Measurements from ENCODE around the gene MED13L. TPM values are rescaled to one million over a fixed set of nuclear protein-coding genes. Genes with fewer than 3 reads are reported as not detected.
"Not testable (repeated sequence)": the region's sequence is repeated elsewhere in the genome, so short reads cannot be mapped to it uniquely, and the experiment has no call there.

MED13L gene
- polyA plus RNA-seq, 2 donors: 15.0 to 16.8 TPM

DNA sequence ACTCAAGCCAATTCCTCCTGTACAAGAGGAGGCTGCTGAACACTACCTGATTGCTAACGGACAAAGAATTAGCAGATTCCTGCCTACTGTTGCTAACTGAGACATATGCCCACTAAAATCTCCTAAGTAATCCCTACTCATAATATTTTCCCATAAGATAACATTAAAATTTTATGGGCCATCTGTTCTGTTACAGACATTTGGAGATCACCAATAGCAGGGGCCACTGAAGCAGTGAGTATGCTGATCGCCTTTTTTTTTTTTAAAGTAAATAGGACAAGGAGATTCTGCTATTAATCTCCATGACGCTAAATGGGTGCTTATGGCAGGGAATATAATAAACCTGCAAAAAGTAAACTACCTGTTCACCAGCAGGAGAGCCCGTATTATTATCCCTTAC lies 292.9 kb downstream of the MED13L start:
- no peak overlapping the region for H3K4me3 ChIP-seq (ENCODE audit: low read depth in 1 of 2, low read length in 2 of 2)
- 90 to 95% methylated on average over 4 of the region's 4 CpGs for WGBS, 2 donors
- H3K27me3 ChIP-seq (ENCODE audit: control insufficient read depth in 1 of 2, insufficient read depth in 2 of 2, low read length in 2 of 2): no peaks in the 10 kb centered on the region
- peaks cover 6 to 24% of the 10 kb centered on the region in 2 donors for H3K36me3 ChIP-seq (ENCODE audit: control insufficient read depth in 2 of 2, insufficient read depth in 2 of 2, low read length in 1 of 2)
- no peaks in the 10 kb centered on the region for H3K4me1 ChIP-seq (ENCODE audit: control insufficient read depth in 2 of 2, insufficient read depth in 2 of 2, low read length in 1 of 2)
- H3K27ac ChIP-seq (ENCODE audit: low read depth in 2 of 2, low read length in 1 of 2): no peak overlapping the region
- H3K9me3 ChIP-seq (ENCODE audit: control insufficient read depth in 2 of 2, insufficient read depth in 1 of 2, low read depth in 1 of 2, low read length in 1 of 2): no peaks in the 10 kb centered on the region

DNA sequence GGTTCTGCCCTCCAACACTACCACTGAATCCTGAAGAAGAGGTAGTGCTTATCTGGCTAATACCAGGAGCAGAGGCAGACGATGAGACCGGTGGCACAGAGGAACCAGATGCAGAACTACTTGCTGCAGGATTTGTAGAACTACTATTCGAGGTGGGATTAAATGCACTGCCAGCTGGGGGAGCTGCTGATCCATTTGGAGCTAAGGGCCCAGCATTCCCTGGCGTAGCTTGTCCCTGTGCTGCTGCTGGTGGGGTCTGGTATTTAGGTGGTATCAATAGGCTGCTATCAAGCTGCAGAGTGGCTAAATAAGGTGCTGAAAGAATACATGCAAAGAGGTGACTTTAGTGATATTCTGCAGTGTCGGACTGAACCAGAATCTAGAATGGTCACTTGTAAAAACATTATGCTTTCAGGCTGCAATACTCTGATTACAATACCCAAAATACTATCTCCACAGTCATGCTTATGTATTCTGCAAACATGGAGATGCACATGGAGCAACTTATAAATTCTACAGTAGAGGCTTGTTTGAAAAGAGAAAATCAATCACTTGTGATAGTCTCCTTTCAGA lies 294.2 kb downstream of the MED13L start:
- H3K36me3 ChIP-seq (ENCODE audit: control insufficient read depth in 2 of 2, insufficient read depth in 2 of 2, low read length in 1 of 2): peaks cover 6 to 22% of the 10 kb centered on the region in 2 donors

DNA sequence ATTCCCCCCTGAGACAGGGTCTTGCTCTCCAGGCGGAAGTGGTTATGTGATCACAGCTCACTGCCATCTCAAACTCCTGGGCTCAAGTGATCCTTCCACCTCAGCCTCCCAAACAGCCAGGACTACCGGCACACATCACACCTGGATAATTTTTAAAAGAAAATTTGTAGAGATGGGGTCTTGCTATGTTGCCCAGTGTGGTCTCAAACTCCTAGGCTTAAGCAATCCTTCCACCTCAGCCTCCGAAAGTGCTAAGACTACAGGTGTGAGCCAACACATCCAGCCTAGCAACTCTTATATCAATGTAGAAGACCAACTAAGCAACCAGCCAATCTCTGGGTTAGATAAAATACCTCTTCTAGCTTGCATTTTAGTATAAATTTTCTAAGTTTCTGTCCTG lies 297.2 kb downstream of the MED13L start:
- Histone ChIP-seq H3K27me3 (ENCODE audit: control insufficient read depth in 1 of 2, insufficient read depth in 2 of 2, low read length in 2 of 2) (no peaks in the 10 kb centered on the region), H3K9me3 (ENCODE audit: control insufficient read depth in 2 of 2, insufficient read depth in 1 of 2, low read depth in 1 of 2, low read length in 1 of 2) (no peaks in the 10 kb centered on the region), H3K4me3 (ENCODE audit: low read depth in 1 of 2, low read length in 2 of 2) (no peak overlapping the region), H3K4me1 (ENCODE audit: control insufficient read depth in 2 of 2, insufficient read depth in 2 of 2, low read length in 1 of 2) (no peaks in the 10 kb centered on the region), H3K27ac (ENCODE audit: low read depth in 2 of 2, low read length in 1 of 2) (no peak overlapping the region), H3K36me3 (ENCODE audit: control insufficient read depth in 2 of 2, insufficient read depth in 2 of 2, low read length in 1 of 2) (peaks cover 6 to 17% of the 10 kb centered on the region in 2 donors)
- WGBS, 2 donors: 92 to 97% methylated on average over 3 of the region's 3 CpGs

More for the DNA sequence above, 294.2 kb downstream of the MED13L start:
- Histone ChIP-seq H3K27ac (ENCODE audit: low read depth in 2 of 2, low read length in 1 of 2) (no peak overlapping the region), H3K9me3 (ENCODE audit: control insufficient read depth in 2 of 2, insufficient read depth in 1 of 2, low read depth in 1 of 2, low read length in 1 of 2) (no peaks in the 10 kb centered on the region), H3K27me3 (ENCODE audit: control insufficient read depth in 1 of 2, insufficient read depth in 2 of 2, low read length in 2 of 2) (no peaks in the 10 kb centered on the region), H3K4me3 (ENCODE audit: low read depth in 1 of 2, low read length in 2 of 2) (no peak overlapping the region), H3K4me1 (ENCODE audit: control insufficient read depth in 2 of 2, insufficient read depth in 2 of 2, low read length in 1 of 2) (no peaks in the 10 kb centered on the region)
- WGBS, 2 donors: 77 to 81% methylated on average over 5 of the region's 5 CpGs

DNA sequence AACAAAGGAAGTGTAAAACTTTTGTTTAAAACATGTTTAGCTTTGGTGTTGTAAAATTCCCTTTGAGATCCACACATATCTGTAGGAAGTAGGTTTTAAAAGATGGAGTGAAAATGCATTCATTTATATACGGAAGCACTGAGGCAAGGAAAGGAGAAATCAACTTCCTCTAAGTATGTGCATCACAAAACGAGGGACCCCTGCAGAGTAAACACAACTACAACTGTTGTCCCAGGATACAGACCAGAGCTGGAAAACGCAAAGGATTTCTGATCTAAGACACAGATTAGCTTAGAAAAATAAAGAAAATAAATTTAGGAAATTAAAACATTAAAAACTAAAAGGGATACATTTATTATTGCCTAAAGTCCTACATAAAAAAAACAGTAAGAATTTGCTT lies 297.6 kb downstream of the MED13L start:
- peaks cover 6 to 17% of the 10 kb centered on the region in 2 donors for H3K36me3 ChIP-seq (ENCODE audit: control insufficient read depth in 2 of 2, insufficient read depth in 2 of 2, low read length in 1 of 2)
- 78% methylated on average over 3 of the region's 3 CpGs for WGBS, 2 donors

DNA sequence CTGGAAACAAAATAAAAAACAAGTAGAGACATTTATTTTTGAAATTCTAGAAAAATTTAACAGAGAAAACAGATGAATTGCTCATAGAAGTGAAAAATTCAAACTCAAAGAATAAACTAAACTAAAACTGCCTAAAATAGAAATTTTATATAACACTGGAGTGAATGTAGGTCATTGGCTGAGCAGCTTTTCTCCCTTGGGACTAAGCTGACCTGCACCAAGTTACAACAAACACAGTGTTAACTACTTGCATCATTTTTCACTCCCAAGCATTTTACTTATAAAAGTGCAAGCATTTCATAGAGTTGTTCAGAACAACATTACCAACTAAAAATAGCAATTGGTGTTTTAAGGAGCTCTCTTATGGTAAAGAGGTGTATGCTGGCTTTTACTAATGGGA lies 298.1 kb downstream of the MED13L start:
- H3K4me1 ChIP-seq (ENCODE audit: control insufficient read depth in 2 of 2, insufficient read depth in 2 of 2, low read length in 1 of 2): no peaks in the 10 kb centered on the region
- no peak overlapping the region for H3K4me3 ChIP-seq (ENCODE audit: low read depth in 1 of 2, low read length in 2 of 2)
- no peaks in the 10 kb centered on the region for H3K27me3 ChIP-seq (ENCODE audit: control insufficient read depth in 1 of 2, insufficient read depth in 2 of 2, low read length in 2 of 2)
- H3K9me3 ChIP-seq (ENCODE audit: control insufficient read depth in 2 of 2, insufficient read depth in 1 of 2, low read depth in 1 of 2, low read length in 1 of 2): no peaks in the 10 kb centered on the region
- no peak overlapping the region for H3K27ac ChIP-seq (ENCODE audit: low read depth in 2 of 2, low read length in 1 of 2)
- H3K36me3 ChIP-seq (ENCODE audit: control insufficient read depth in 2 of 2, insufficient read depth in 2 of 2, low read length in 1 of 2): peaks cover 6 to 17% of the 10 kb centered on the region in 2 donors

More for the DNA sequence above, 297.6 kb downstream of the MED13L start:
- Histone ChIP-seq H3K27ac (ENCODE audit: low read depth in 2 of 2, low read length in 1 of 2) (no peak overlapping the region), H3K9me3 (ENCODE audit: control insufficient read depth in 2 of 2, insufficient read depth in 1 of 2, low read depth in 1 of 2, low read length in 1 of 2) (no peaks in the 10 kb centered on the region), H3K4me3 (ENCODE audit: low read depth in 1 of 2, low read length in 2 of 2) (no peak overlapping the region), H3K27me3 (ENCODE audit: control insufficient read depth in 1 of 2, insufficient read depth in 2 of 2, low read length in 2 of 2) (no peaks in the 10 kb centered on the region), H3K4me1 (ENCODE audit: control insufficient read depth in 2 of 2, insufficient read depth in 2 of 2, low read length in 1 of 2) (no peaks in the 10 kb centered on the region)

DNA sequence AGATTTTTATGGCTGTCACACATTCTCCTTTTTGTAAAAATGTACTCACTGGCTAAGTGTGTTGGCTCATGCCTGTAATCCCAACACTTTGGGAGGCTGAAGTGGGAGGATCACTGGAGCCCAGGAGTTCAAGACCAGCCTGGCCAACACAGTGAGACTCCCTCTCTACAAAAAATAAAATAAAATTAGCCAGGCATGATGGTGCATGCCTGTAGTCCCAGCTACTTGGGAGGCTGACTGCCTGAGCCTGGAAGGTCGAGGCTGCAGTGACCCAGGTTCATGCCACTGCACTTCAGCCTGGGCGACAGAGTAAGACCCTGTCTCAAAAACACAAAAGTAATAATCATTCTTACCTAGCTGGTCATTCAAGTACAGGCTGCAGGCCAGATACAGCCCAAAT lies 300.7 kb downstream of the MED13L start:
- H3K4me1 ChIP-seq (ENCODE audit: control insufficient read depth in 2 of 2, insufficient read depth in 2 of 2, low read length in 1 of 2); H3K27me3 ChIP-seq (ENCODE audit: control insufficient read depth in 1 of 2, insufficient read depth in 2 of 2, low read length in 2 of 2); H3K36me3 ChIP-seq (ENCODE audit: control insufficient read depth in 2 of 2, insufficient read depth in 2 of 2, low read length in 1 of 2); H3K4me3 ChIP-seq (ENCODE audit: low read depth in 1 of 2, low read length in 2 of 2); H3K27ac ChIP-seq (ENCODE audit: low read depth in 2 of 2, low read length in 1 of 2); H3K9me3 ChIP-seq (ENCODE audit: control insufficient read depth in 2 of 2, insufficient read depth in 1 of 2, low read depth in 1 of 2, low read length in 1 of 2): not testable (repeated sequence)
- 89 to 98% methylated on average over 2 of the region's 2 CpGs for WGBS, 2 donors

DNA sequence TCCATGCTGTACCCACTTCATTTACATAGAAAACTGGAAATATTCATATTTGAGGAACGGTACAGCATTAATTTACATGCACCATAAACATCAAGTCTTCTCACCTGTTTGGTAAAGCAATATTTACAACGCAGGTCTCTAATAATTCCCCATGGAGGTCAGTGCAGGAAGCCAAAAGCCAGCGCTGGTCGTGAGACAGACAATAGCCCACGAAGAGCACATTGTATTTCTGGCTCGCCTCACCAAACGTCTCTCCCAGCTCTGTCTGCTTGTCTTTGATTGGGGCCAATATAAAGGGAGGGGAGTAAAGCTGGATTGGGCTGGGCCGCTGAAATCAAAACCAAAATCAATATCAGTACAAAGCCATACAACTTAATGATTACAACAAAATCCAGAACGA lies 302.1 kb downstream of the MED13L start:
- Histone ChIP-seq H3K4me3 (ENCODE audit: low read depth in 1 of 2, low read length in 2 of 2) (no peak overlapping the region), H3K9me3 (ENCODE audit: control insufficient read depth in 2 of 2, insufficient read depth in 1 of 2, low read depth in 1 of 2, low read length in 1 of 2) (no peaks in the 10 kb centered on the region), H3K27me3 (ENCODE audit: control insufficient read depth in 1 of 2, insufficient read depth in 2 of 2, low read length in 2 of 2) (no peaks in the 10 kb centered on the region), H3K36me3 (ENCODE audit: control insufficient read depth in 2 of 2, insufficient read depth in 2 of 2, low read length in 1 of 2) (peaks cover 3 to 9% of the 10 kb centered on the region in 2 donors), H3K4me1 (ENCODE audit: control insufficient read depth in 2 of 2, insufficient read depth in 2 of 2, low read length in 1 of 2) (no peaks in the 10 kb centered on the region), H3K27ac (ENCODE audit: low read depth in 2 of 2, low read length in 1 of 2) (no peak overlapping the region)
- WGBS, 2 donors: 81 to 85% methylated on average over 9 of the region's 9 CpGs

DNA sequence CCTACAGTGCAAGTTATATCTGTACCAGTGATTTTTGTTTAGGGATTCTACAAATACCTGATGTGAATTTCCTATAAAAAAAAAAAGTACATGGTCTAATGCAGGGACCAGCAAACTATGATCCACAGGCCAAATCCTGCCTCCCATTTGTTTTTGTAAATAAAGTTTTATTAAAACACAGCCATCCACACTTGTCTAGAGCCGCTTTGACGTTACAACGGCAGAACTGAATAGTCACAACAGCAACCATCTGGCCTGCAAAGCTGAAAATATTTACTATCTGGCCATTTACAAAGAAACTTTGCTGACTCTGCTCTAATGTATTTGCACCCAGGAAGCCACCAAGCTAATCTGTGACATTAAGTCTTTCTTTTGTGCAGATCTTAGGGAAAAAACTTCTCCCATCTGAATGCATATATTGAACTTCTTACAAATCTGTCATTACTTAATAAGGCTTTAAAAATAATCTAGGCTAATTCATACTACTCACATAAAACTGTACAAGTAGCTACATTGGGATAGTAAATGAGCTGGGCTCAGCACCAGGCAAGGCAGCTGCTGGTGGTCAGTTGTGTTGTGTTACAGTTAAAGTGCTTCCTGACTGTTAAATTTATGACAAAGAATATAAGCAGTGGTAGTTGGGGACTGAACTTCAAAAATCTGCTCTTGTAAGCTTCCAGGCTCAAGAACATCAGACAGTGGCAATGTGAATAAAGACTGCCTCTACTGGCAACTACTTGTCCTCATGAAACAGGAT lies 303.3 kb downstream of the MED13L start:
- H3K27me3 ChIP-seq (ENCODE audit: control insufficient read depth in 1 of 2, insufficient read depth in 2 of 2, low read length in 2 of 2): no peaks in the 10 kb centered on the region
- no peak overlapping the region for H3K4me3 ChIP-seq (ENCODE audit: low read depth in 1 of 2, low read length in 2 of 2)
- H3K36me3 ChIP-seq (ENCODE audit: control insufficient read depth in 2 of 2, insufficient read depth in 2 of 2, low read length in 1 of 2): peaks cover 4 to 8% of the 10 kb centered on the region in 2 donors
- H3K4me1 ChIP-seq (ENCODE audit: control insufficient read depth in 2 of 2, insufficient read depth in 2 of 2, low read length in 1 of 2): no peaks in the 10 kb centered on the region
- no peaks in the 10 kb centered on the region for H3K9me3 ChIP-seq (ENCODE audit: control insufficient read depth in 2 of 2, insufficient read depth in 1 of 2, low read depth in 1 of 2, low read length in 1 of 2)
- no peak overlapping the region for H3K27ac ChIP-seq (ENCODE audit: low read depth in 2 of 2, low read length in 1 of 2)
- WGBS, 2 donors: 95 to 96% methylated on average over 3 of the region's 3 CpGs

DNA sequence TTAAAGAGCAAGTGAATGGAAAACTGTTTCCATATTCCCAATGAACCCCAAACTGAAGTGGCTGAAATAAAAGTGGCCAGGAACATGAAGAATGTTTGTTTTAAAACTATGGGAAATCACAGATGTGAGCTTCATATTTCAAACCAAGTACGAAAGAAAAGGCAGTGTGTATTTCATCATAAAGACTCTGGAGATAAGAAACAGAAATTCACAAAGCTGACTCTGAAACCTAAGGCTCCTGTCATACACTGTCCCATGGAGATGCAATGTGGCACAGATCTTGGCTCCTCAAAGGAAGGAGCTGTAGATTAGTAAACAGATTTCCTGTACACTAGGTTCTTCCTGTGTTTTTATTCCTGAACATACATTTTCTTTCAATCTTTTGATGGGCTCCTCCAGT lies 304.4 kb downstream of the MED13L start:
- Histone ChIP-seq H3K36me3 (ENCODE audit: control insufficient read depth in 2 of 2, insufficient read depth in 2 of 2, low read length in 1 of 2) (peaks cover 11% of the 10 kb centered on the region in 2 donors), H3K9me3 (ENCODE audit: control insufficient read depth in 2 of 2, insufficient read depth in 1 of 2, low read depth in 1 of 2, low read length in 1 of 2) (no peaks in the 10 kb centered on the region), H3K4me1 (ENCODE audit: control insufficient read depth in 2 of 2, insufficient read depth in 2 of 2, low read length in 1 of 2) (no peaks in the 10 kb centered on the region), H3K27ac (ENCODE audit: low read depth in 2 of 2, low read length in 1 of 2) (no peak overlapping the region), H3K27me3 (ENCODE audit: control insufficient read depth in 1 of 2, insufficient read depth in 2 of 2, low read length in 2 of 2) (no peaks in the 10 kb centered on the region), H3K4me3 (ENCODE audit: low read depth in 1 of 2, low read length in 2 of 2) (no peak overlapping the region)
- 82 to 93% methylated on average over 1 of the region's 1 CpG for WGBS, 2 donors

DNA sequence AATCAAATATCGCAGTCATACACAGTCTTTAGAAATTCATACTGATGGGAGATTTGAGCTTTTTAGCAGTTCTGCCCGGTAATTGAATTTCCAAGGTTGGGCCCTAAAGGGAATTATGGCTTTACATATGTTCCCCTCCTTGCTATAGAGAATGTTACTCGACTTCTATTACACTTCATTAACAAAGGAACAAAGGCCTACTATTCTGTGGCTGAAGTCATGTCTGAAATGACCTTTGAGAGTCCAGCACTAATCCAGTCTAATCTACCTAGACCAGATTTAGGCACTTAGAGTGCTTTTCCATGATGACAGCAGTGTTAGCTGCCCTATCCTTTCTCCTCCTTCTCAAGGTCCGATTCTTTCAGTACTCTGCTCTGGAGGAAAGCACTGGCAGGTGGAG lies 305.3 kb downstream of the MED13L start:
- H3K27ac ChIP-seq (ENCODE audit: low read depth in 2 of 2, low read length in 1 of 2): no peak overlapping the region
- H3K36me3 ChIP-seq (ENCODE audit: control insufficient read depth in 2 of 2, insufficient read depth in 2 of 2, low read length in 1 of 2): peaks cover 11 to 14% of the 10 kb centered on the region in 2 donors
- 88 to 89% methylated on average over 4 of the region's 4 CpGs for WGBS, 2 donors
- H3K27me3 ChIP-seq (ENCODE audit: control insufficient read depth in 1 of 2, insufficient read depth in 2 of 2, low read length in 2 of 2): no peaks in the 10 kb centered on the region
- H3K4me1 ChIP-seq (ENCODE audit: control insufficient read depth in 2 of 2, insufficient read depth in 2 of 2, low read length in 1 of 2): no peaks in the 10 kb centered on the region
- no peak overlapping the region for H3K4me3 ChIP-seq (ENCODE audit: low read depth in 1 of 2, low read length in 2 of 2)
- H3K9me3 ChIP-seq (ENCODE audit: control insufficient read depth in 2 of 2, insufficient read depth in 1 of 2, low read depth in 1 of 2, low read length in 1 of 2): no peaks in the 10 kb centered on the region
